HCT116 (cell line): Measurements from ENCODE around the gene CD19. TPM values are rescaled to one million over a fixed set of nuclear protein-coding genes. Genes with fewer than 3 reads are reported as not detected.

Experiments used
- ATAC-seq: fragments of 200-7000 bp; cut with Tn5 transposase; 2 replicates; pipeline ENCODE4 v1.9.1; 2020; ENCODE audit warnings: mild to moderate bottlenecking, moderate library complexity
- BruUV-seq: library from RNA; stranded (reverse); fragments of 400-500 nt; replicated peaks from 2 replicates; lab custom pipeline; 2021; lab: Mats Ljungman, UMichigan
- CTCF ChIA-PET: fragments of 300-600 bp; sonication (Branson Sonifier 250); formaldehyde crosslinking; loops from one replicate; lab custom pipeline; 2021; ENCODE audit warnings: antibody characterized with exemption; lab: Charles Lee
- POLR2A ChIA-PET: fragments of 300-600, 350-600 bp; sonication (Branson Sonifier 250); formaldehyde crosslinking; loops from one replicate; lab custom pipeline; 2021; ENCODE audit warnings: antibody characterized with exemption; lab: Charles Lee
- RAD21 ChIA-PET, 2 experiments: fragments of 300-600 bp; sonication (Branson Sonifier 250); formaldehyde crosslinking; loops; one replicate each; lab custom pipeline; 2023; ENCODE audit warnings: low total read pairs in 2 of 2; ENCODE audit not compliant: uncharacterized antibody in 2 of 2, unreplicated experiment in 2 of 2, low non-redundant PET in 1 of 2; lab: Charles Lee
- DNase-seq: peaks from one replicate; pipeline ENCODE4 v3.0.0-alpha.2; 2010; ENCODE audit warnings: low read depth, low spot score
- H2AFZ ChIP-seq: fragments of 200-600 bp; shearing (Covaris generic), sonication (generic); 2 replicates; pipeline ENCODE4 v1.6.1; 2017; ENCODE audit warnings: low read depth, mixed run types, mixed read lengths, antibody characterized with exemption, low read length; ENCODE audit not compliant: poor library complexity, severe bottlenecking
- H3K27ac ChIP-seq: 2 replicates; pipeline ENCODE4 v1.5.1; 2012; ENCODE audit warnings: low read depth, low read length
- H3K27me3 ChIP-seq: fragments of 200-600 bp; sonication (generic); 2 replicates; pipeline ENCODE4 v1.6.1; 2016; ENCODE audit warnings: mixed run types, low read length, mixed read lengths; ENCODE audit not compliant: insufficient read depth
- H3K36me3 ChIP-seq, 2 experiments: fragments of 200-500 bp in 1 of 2; fragments of 200-600 bp in 1 of 2; sonication (Bioruptor generic) in 1 of 2; sonication (generic) in 1 of 2; 2 replicates each; pipeline versions ENCODE4 v1.5.1 to v1.6.1; 2014 to 2016; ENCODE audit warnings: low read length in 2 of 2, inconsistent platforms in 1 of 2, mixed read lengths in 1 of 2, mixed run types in 1 of 2; ENCODE audit not compliant: insufficient read depth in 2 of 2, control insufficient read depth in 1 of 2
- H3K4me1 ChIP-seq, 2 experiments: fragments of 200-600 bp in 1 of 2; sonication (generic) in 1 of 2; 2 replicates each; pipeline versions ENCODE4 v1.5.1 to v1.6.1; 2012 to 2017; ENCODE audit warnings: low read length in 2 of 2, inconsistent platforms in 1 of 2, mild to moderate bottlenecking in 1 of 2, mixed read lengths in 1 of 2, mixed run types in 1 of 2, moderate library complexity in 1 of 2; ENCODE audit not compliant: insufficient read depth in 2 of 2, control insufficient read depth in 1 of 2
- H3K4me2 ChIP-seq: fragments of 200-600 bp; sonication (generic); 2 replicates; pipeline ENCODE4 v1.6.1; 2017; ENCODE audit warnings: mixed run types, low read length, mixed read lengths
- H3K4me3 ChIP-seq, 2 experiments: fragments of 200-600 bp in 1 of 2; sonication (generic) in 1 of 2; replicated peaks in 1 of 2; 2 replicates each; pipeline ENCODE4 v1.5.1; 2011 to 2016; ENCODE audit warnings: low read length in 2 of 2, control low read depth in 1 of 2, low read depth in 1 of 2, mild to moderate bottlenecking in 1 of 2, mixed read lengths in 1 of 2, mixed run types in 1 of 2
- H3K79me2 ChIP-seq: fragments of 200-600 bp; sonication (generic); 2 replicates; pipeline ENCODE4 v1.6.1; 2017; ENCODE audit warnings: mild to moderate bottlenecking, mixed run types, low read length, moderate library complexity, mixed read lengths; ENCODE audit not compliant: insufficient read depth
- H3K9ac ChIP-seq: fragments of 200-600 bp; sonication (generic); 2 replicates; pipeline ENCODE4 v1.6.1; 2016; ENCODE audit warnings: low read length, mixed read lengths
- H3K9me2 ChIP-seq: fragments of 200-600 bp; sonication (generic), shearing (Covaris generic); 2 replicates; pipeline ENCODE4 v1.6.1; 2017; ENCODE audit warnings: mixed run types, mild to moderate bottlenecking, moderate library complexity; ENCODE audit not compliant: insufficient read depth
- H3K9me3 ChIP-seq, 2 experiments: fragments of 200-500 bp in 1 of 2; fragments of 200-600 bp in 1 of 2; sonication (Bioruptor generic) in 1 of 2; sonication (generic) in 1 of 2; 2 replicates each; pipeline ENCODE4 v1.6.1; 2014 to 2017; ENCODE audit warnings: low read length in 2 of 2, mixed read lengths in 2 of 2, inconsistent platforms in 1 of 2, low read depth in 1 of 2, mild to moderate bottlenecking in 1 of 2, mixed run types in 1 of 2, moderate library complexity in 1 of 2; ENCODE audit not compliant: control insufficient read depth in 1 of 2, insufficient read depth in 1 of 2
- H4K20me1 ChIP-seq: fragments of 200-600 bp; sonication (generic), shearing (Covaris generic); 2 replicates; pipeline ENCODE4 v1.6.1; 2017; ENCODE audit warnings: mixed run types, mild to moderate bottlenecking, moderate library complexity; ENCODE audit not compliant: insufficient read depth
- ATF3 ChIP-seq: IDR thresholded peaks from 2 replicates; pipeline ENCODE4 v1.6.1; 2012
- EGR1 ChIP-seq: IDR thresholded peaks from 2 replicates; pipeline ENCODE4 v1.6.1; 2012; ENCODE audit warnings: low read depth
- EZH2 ChIP-seq: fragments of 200-600 bp; sonication (generic); IDR thresholded peaks from 2 replicates; pipeline ENCODE4 v1.6.1; 2017; ENCODE audit warnings: antibody characterized with exemption, mixed run types
- EZH2phosphoT487 ChIP-seq: fragments of 200-600 bp; IDR thresholded peaks from 2 replicates; pipeline ENCODE4 v1.6.1; 2018; ENCODE audit warnings: antibody characterized with exemption, borderline replicate concordance
- FOSL1 ChIP-seq: IDR thresholded peaks from 2 replicates; pipeline ENCODE4 v1.6.1; 2012; ENCODE audit warnings: low read depth
- JUND ChIP-seq: IDR thresholded peaks from 2 replicates; pipeline ENCODE4 v1.6.1; 2012
- POLR2A ChIP-seq: IDR thresholded peaks from 2 replicates; pipeline ENCODE4 v1.7.0; 2011; ENCODE audit warnings: borderline replicate concordance; ENCODE audit not compliant: insufficient read depth, insufficient read length; ENCODE audit errors: extremely low read depth
- POLR2AphosphoS5 ChIP-seq: IDR thresholded peaks from 2 replicates; pipeline ENCODE4 v1.6.1; 2011; ENCODE audit warnings: mild to moderate bottlenecking, low read depth, low read length, moderate library complexity
- RAD21 ChIP-seq: IDR thresholded peaks from 2 replicates; pipeline ENCODE4 v1.6.1; 2012; ENCODE audit warnings: low read depth, mild to moderate bottlenecking
- SIN3A ChIP-seq: IDR thresholded peaks from 2 replicates; pipeline ENCODE4 v1.6.1; 2012; ENCODE audit warnings: low read depth
- TCF7L2 ChIP-seq: IDR thresholded peaks from 2 replicates; pipeline ENCODE4 v1.7.0; 2011; ENCODE audit warnings: borderline replicate concordance, inconsistent platforms; ENCODE audit not compliant: insufficient read depth, insufficient read length; ENCODE audit errors: extremely low read depth
- ZBTB33 ChIP-seq: IDR thresholded peaks from 2 replicates; pipeline ENCODE4 v1.6.1; 2011; ENCODE audit warnings: mild to moderate bottlenecking, low read length, moderate library complexity; ENCODE audit not compliant: insufficient replicate concordance; ENCODE audit errors: extremely low read depth
- ZFX ChIP-seq: fragments of 450-650 bp; IDR thresholded peaks from 2 replicates; pipeline ENCODE4 v1.6.1; 2017
- ZNF274 ChIP-seq: fragments of 200-500 bp; sonication (Bioruptor generic); IDR thresholded peaks from 2 replicates; pipeline ENCODE4 v1.6.1; 2014; ENCODE audit warnings: mild to moderate bottlenecking, low read depth, low read length, inconsistent platforms
- intact Hi-C: fragments of 100-400 bp; cut with micrococcal nuclease; formaldehyde crosslinking; loops from 2 replicates; pipeline ENCODE4 v1.10.0; 2022
- total RNA-seq: library from RNA; stranded (reverse); gene quantifications from one replicate; pipeline ENCODE4 v1.2.1, GENCODE V29; 2021; ENCODE audit not compliant: unreplicated experiment

Gene CD19
- total RNA-seq, 1 experiment from 2014 or later = 0.27 TPM

- no peaks in the 10 kb centered on the region for H3K27me3 ChIP-seq
- ChIA-PET CTCF (no interaction called here), RAD21 (no interaction called here), POLR2A (no interaction called here)
- H3K36me3 ChIP-seq = peaks cover 4% of the 10 kb centered on the region in 2 experiments; a peak in 2 of 4 replicates
- H3K4me2 ChIP-seq = no peak overlapping the region
- H3K9me2 ChIP-seq = no peaks in the 10 kb centered on the region
- no peak overlapping the region for H3K27ac ChIP-seq
- no peak overlapping the region for H3K4me3 ChIP-seq
- DNase-seq (no peak), ATAC-seq (no peak)
- intact Hi-C loops = no loop called here
- BruUV-seq = no TSS peak
- H3K9me3 ChIP-seq = no peaks in the 10 kb centered on the region
- no peak overlapping the region for H3K9ac ChIP-seq
- H2AFZ ChIP-seq = no peak overlapping the region
- peaks cover 16 to 30% of the 10 kb centered on the region in 2 experiments for H3K4me1 ChIP-seq
- H3K79me2 ChIP-seq = no peaks in the 10 kb centered on the region
- TF ChIP-seq ZBTB33 (no peak), TCF7L2 (no peak), ZFX (no peak), EGR1 (no peak), SIN3A (no peak), ZNF274 (no peak), FOSL1 (no peak), ATF3 (no peak), EZH2 (no peak), POLR2AphosphoS5 (no peak), POLR2A (no peak), JUND (no peak), RAD21 (no peak), EZH2phosphoT487 (no peak)
- H4K20me1 ChIP-seq = no peaks in the 10 kb centered on the region
These were observed 16.6 kb upstream of the CD19 start for GRCh38 chr16:28915181-28915580.
